GM18502 (cell line): Measurements from ENCODE around the gene TBP.

Experiments
- ATAC-seq: cut with Tn5 transposase; IDR thresholded peaks from one replicate; pipeline ENCODE4 v1.9.1; 2021; ENCODE audit warnings: mild to moderate bottlenecking; ENCODE audit not compliant: unreplicated experiment, poor library complexity

The TBP gene

DNA sequence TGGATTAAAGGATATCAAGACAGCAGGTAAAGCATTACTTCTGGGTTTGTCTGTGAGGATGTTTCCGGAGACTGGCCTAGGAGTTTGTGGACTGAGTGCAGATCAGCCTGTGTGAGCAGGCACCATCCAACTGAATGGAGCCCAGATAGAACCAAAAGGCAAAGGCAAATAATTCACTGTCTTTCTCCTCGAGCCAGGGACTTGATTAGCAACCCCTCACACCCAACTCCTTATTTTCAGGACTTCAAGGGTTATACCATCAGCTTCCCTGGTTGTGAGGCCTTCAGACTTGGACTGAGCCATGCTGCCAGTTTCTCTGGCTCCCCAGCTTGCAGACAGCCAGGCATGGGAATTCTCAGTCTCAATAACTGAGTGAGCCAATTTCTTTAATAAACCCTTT is 20.4 kb upstream of the TBP start:
- no peak for ATAC-seq

DNA sequence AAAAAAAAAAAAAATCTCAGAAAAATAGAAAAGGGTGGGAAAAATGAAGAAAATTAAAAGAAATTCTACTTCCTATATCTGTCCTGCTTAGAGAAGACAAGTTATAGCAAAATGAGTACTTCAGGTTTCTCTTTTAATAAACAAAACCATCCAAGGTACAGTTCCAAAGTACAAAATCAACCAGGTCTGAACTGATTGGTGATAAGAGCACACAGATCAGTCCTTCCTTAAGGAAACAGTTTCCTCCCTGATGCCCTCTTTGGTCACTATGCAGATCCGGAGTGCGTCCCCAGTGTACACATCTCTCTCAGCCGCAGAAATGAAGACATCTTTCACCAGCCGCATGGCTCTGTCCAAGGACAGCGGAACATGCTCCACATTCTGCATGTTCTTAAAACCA is 19.2 kb upstream of the TBP start:
- ATAC-seq, result no peak

DNA sequence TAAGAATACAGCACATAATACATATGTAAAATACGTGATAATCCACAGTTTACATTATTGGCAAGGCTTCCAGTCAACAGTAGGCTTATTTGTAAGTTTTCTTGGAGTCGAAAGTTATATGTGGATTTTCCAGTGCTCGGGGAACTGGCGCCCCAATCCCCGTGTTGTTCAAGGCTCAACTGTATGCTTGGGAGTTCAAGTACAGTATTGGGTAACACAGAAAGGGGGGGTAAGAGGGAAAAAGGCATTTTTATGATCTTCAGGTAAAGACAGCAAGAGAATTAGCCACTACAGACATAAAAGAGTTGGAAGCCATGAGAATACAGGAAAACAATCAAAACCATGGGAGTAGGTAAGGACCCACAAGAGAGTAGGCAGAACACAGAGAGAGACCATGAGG is 17.5 kb upstream of the TBP start:
- ATAC-seq, result no peak

DNA sequence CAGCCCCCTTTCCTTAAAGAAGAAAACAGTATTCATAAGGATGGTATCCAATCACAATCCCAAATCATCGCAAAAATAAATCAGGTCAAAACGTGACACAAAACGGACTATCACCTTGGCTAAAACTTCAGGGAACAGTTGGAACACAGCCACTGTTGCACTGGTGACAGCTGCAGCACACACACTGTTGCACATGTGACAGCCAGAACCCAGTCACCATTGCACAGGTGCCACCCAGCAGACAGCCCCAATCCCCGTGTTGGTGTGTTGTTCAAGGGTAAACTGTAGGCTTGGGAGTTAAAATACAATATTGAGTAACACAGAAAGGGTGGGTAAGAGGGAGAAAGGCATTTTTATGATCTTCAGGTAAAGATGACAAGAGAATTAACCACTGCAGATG is 16.8 kb upstream of the TBP start:
- no peak for ATAC-seq

DNA sequence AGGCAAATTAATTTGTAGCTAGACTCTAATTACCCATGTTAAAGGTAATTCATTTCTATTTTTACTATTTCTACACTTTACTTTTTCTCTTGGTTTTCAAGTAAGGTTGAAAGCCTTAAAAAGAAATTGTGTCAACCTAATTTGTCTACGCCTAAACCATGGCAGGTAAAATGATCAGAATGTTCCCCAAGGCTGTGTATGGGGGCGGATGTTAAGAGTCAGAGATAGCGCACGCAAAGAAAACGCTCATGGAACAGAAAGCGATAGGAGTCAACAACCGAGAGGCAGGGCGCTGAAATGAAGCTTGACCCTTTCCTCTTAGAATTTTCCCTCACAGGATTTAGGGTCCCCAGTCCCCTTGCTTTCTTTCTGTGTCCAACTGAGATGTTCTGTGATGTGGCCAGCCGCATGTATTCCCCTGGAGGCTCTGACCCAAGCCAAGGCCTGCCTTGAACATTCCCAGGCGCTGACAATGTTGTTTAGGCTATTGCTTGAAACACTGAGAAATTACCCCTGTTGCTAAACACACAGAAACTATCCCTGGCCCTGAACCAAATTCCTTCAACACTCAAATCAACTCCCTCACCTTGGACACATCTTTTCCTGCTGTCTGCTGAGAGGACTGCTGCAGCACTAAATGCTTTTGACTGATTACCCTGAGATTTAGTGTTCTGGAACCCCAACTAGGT is 12.0 kb upstream of the TBP start:
- ATAC-seq, result no peak

DNA sequence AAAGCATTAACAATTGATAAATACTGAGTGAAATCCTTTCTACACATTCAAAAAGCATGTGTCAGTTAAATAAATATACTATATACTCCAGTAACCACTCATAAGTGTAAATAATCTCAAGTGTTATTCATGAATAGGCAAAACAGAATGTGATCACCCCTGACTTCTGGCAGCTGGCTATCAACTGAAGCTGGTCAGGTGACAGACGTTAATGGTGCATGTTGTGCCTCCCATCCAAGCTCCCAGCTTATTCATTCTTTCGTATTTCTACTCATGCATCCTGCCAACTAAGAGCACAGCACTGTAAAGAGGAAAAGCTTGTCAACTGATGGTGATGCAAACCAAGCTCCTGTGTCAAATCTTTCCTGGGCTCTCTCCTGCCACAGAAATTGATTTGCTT is 8.8 kb upstream of the TBP start:
- ATAC-seq, result no peak

DNA sequence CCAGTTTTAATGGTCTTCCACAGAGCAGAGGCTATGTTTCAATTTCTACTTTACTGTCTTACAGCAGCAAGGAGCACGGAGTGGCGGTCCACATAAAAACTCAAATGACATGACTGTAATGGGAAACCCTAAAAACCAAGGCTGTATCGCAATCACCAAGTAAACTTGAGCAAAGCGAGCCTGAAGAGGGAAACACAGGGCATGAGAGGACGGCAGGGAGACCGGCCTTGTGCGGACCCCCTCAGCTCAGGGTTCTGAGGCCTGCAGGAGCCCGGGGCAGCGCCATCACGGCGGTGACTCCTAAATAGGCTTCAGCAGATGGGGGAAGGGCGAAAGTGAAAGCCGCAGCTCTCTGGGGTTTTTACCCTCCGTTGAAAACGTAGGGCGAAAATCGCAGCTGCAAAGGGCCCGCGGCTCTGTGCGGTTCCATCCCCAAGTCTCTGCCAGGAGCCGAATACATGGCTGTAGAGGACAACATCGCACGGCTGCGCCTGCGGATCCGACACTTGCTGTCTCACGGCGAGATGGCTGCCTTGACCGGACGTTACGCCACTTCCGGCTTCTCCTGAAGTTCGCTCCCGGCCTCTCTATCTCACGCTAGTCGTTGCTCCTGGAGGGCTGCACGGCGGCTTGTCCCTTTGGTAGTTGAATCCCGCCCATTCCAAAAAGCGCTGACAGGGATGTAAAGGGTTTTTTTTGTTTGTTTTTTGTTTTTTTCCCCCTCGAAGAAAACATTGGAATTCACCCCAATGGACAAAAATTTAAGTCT is 1.2 kb upstream of the TBP start, which contains the start of gene PSMB1:
Gene PSMB1 (minus strand): TSS at position 543 of the 769 bp plus-strand sequence. CDS start 65 bp downstream, at position 478.
- ATAC-seq, result peak; percentile 63

DNA sequence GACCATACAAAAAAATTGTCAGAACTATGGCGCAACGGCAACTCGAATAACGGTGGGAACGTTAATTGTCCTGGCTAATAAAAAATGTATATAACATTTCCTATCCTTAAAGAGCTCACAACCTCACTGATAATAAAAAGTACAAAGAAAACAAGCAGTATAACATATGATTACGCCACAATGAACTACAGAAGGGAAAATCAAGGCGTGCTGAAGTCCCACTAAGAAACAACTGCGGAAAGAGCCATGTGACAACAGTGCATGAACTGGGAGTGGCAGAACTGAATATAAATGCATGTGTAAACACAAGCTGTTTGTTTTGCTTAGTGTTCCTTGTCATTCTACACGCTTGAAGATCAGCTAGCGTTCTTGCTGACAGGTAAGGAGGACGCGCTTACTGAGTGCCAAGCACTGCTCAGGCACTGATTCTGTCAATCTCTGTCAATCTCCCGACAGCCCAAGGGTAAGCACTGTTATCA is 596 bp upstream of the TBP start:
- ATAC-seq, result peak; percentile 44

DNA sequence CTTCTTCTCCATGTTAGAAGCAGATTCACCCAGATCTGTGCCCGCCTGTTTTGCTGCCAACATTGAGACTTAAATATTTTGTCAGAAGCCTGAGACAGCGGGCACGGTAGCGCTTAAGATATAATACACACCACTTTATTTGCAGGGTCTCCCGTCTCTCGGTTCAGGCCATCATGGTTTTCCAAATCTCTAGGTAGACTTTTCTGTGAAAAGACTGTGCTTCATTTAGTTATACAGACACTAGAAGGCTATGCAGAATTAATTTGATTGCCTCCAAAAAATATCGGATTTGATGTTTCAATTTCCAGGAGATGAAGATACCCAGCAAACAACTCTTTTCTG is 598 bp downstream of the TBP start:
- ATAC-seq, result no peak

DNA sequence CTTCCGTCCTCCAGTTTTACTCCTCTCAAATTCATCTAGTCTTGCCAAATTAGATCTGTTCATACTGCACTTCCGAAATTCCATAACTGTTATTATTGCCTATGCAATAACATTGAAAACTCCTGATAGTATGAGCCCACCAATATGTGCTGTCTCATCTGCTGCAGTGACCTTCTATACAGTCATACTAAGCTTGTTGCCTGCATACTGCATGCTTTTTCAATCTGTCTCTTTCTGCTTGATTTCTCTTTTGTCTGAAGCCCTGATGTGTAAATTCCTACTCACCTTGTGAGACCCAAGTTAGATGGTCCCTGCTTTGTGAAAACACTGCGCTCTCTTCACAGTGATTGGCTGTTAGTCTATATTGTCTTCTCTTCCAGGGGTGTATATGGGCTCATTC is 1.1 kb downstream of the TBP start:
- no peak for ATAC-seq

DNA sequence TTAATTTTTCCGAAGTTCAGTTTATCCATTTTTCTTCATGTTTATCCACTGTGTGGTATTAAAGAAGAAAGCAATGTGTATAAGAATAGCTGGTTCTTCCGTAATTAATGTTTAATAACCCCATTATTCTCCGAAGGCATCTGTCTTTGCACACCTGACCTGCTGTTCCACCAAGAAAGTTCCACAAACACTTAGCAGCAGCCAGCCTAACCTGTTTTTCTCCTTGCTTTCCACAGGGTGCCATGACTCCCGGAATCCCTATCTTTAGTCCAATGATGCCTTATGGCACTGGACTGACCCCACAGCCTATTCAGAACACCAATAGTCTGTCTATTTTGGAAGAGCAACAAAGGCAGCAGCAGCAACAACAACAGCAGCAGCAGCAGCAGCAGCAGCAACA is 7.4 kb downstream of the TBP start:
- no peak for ATAC-seq

DNA sequence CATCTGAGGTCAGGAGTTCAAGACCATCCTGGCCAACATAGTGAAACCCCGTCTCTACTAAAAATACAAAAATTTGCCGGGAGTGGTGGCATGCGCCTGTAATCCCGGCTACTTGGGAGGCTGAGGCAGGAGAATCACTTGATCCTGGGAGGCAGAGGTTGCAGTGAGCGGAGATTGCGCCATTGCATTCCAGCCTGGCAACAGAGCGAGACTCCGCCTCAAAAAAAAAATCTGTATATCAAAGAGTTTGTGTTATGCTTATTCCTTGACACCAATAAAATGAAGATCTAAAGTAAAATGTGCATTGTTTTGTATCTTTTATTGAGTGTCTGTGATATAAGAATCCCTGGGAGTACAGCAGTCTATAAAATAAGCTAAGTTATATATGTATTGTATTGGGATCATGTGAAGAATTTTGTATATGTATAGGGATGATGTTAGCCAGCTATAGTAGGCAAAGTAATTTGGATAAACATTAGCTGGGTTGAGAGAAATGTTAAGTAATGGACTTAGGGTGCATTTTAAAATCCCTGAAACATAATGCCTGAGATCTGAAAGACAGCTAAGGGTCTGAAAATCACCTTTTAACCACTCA is 10.9 kb downstream of the TBP start:
- ATAC-seq, result no peak

DNA sequence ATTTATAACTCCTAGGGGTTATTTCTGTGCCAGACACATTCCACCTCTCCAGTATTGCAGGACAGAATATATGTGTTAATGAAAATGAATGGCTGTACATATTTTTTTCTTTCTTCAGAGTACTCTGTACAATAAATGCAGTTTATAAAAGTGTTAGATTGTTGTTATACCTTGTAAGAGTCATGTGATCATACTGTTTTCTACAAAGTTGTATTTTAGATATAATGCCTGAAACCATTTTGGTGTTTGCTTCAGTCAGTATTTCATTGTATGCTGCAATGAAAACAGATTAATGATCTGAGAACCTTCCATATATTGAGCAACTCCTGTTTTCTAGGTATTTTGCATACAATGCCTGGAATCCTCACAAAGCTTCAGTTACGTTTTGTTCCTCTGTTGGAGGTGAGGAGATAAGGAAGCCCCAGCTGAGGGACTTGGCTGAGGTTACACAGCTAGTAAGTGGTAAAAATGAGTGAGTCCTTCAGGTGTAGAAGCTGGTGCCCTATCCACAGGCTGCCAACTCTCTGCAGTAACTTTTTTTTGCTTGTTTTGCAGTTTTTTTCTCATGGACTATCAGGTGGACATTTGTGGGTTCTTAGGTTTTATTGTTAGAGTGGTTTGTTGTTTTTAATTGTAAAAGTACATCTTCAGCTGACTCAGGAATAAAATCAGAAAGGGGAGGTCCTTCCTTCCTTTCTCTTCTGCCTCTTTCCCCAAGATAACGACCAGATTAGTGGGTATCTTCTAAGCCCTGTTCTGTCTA is 18.7 kb downstream of the TBP start:
- no peak for ATAC-seq

DNA sequence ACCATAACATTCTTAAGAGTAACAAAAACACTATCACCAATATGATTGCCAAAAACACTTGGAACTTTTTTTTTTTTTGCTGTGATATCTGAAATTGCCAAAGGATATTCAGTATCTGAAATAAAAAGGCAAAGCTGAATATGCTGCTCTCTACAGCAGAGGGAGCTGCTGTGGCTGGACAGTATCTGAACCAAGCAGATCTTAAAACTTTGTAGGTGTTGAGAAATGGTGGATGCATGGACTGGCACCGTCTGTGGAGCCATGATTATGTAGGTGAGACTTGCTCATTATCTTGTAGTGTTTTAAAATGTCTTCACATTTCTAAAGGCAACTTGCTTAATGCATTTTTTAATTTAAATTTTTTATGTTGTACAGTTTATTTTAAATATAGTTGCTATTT is 21.1 kb downstream of the TBP start:
- ATAC-seq, result no peak

DNA sequence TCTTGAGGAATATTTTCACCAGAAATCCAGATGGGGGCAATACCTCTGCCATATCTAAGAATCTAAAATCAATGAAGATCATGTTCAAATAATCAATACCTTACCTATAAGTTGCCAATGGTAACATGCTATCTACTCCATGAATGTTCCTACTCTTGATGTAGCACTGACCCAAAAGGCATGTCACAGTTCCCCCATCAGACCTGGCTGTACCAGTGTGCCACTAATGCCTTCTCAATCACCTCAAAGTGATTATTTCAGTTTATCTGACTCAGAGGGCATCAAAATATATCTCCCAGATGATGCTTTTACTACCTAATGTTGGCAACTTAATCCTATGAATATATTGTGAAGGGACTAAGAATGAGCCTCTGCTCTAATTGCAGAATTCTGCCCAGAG is 24.7 kb downstream of the TBP start:
- ATAC-seq, result no peak

DNA sequence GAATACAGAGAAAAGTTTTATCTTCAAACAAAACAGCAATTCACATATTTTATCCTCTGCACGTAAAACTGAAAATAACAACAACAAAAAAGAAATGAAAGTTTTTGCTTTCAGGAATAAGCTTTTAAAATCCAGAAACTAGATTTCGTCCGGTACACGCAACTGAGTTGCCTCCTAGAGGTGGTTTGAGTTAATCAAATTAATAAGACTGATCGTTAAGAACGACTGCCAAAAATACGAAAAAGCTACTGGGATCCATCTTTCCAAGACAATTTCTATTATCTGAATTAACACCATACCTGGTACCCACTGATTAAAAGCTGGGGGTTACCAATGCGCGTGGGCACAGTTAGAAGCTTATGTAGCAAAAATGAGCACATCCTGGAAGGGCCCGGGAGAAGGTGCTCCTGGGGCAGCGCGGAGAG is 29.6 kb downstream of the TBP start:
- peak; percentile 12 for ATAC-seq

DNA sequence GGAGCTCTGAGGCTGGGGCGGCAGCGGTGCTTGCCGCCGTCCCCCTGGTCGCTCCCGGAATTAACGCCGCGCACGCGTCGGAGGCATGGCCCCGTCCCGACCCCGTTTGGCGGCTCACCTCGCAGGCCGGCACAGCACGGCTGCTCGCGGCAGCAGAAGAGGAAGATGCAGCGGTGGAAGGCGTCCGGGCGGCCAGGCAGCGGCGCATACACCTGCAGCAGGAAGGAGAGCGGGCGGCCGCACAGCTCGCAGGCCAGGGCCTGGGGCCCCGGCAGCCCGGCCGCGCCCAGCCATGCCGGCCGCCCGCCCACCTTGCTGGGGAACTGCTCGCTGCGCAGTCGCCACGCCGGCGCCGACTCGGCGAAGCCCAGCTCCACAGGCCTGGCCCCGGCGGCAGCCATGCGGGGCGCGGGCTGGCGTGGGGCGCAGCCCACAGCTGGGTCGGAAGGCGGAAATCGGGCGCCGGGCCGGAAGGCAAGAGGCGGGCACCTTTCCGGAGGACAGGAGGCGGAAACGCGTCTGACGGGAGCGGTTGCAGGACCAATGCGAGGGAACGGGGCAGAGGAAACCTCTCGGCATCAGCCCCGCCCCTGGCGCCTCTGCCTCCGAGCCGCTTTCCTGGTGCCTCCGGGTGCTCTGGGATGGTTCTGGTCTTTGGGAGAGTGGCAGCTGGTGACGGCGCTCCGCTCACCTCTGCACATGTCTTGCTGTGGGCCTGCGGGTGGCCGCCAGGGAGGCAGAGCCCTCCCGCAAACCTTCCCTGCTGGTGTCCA is 30.2 kb downstream of the TBP start, which contains the start of gene PDCD2:
Gene PDCD2 (minus strand): TSS at position 457 of the 773 bp plus-strand sequence. CDS start 56 bp downstream, at position 401.
- peak; percentile 96 for ATAC-seq

DNA sequence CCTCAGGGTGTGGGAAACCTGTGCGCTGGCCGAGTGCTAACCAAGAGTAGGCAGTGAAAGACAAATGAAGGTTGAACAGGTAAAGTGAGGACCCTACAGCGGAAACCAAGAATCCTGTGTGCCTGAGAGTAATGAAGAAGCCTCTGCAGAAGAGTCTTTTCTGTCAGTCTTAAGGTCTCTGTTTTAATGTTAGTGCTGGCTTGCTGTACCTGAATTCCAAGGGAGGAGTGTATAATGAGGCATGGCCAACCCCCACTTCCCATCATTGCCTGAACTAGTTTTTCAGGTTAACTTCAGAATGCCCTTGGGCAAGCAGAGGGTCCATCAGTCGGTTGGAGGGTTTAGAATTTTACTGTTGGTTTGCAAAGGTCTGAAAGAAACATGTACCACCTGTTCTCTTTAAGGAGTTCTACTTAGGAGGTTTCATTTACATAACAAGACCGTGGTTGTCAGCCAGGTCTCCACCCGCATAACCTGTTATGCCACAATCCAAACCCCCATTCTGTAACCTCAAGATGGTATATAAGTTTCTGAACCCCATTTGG is 30.9 kb downstream of the TBP start:
- peak; percentile 43 for ATAC-seq

DNA sequence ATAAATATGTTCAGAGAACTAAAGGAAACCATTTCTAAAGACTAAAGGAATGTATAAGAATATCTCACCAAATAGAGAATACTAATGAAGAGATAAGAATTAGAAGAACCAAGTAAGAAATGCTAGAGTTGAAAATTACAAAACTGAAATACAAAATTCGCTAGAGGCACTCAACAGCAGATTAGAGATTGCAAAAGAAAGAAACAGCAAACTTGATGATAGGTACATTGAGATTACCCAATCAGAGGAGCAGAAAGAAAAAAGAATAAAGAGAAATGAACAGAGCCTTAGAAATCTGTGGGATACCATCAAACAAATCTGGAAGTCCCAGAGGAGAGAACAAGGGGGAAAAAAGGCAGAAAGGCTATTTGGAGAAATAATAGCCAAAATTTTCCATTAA is 36.6 kb downstream of the TBP start:
- ATAC-seq, result no peak

DNA sequence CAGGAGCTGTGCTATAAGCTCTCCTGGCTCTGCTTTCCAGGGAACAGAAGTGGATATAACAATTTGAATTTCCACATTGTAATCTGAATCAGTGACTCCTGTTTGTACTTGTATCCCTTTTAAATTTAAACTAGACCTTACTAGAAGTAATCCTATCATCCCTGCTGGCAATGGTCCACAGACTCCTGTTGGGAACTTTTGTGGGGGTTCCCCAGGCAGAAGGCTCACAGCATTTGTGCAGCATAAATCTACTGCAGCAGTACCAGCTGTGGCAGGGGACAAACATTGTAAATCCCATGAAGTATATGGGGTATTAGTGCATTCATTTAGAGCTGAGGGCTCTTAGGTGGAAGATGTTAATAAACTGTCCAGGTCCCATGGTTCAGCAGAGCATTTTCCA is 42.3 kb downstream of the TBP start:
- ATAC-seq, result no peak
